GM18526 (cell line): Measurements from ENCODE around the gene KDM6B.

Experiments used
- POLR2A ChIP-seq: IDR thresholded peaks from 3 replicates; pipeline ENCODE4 v1.6.1; 2011; ENCODE audit not compliant: insufficient read length; ENCODE audit errors: extremely low read depth

KDM6B gene, protein sequence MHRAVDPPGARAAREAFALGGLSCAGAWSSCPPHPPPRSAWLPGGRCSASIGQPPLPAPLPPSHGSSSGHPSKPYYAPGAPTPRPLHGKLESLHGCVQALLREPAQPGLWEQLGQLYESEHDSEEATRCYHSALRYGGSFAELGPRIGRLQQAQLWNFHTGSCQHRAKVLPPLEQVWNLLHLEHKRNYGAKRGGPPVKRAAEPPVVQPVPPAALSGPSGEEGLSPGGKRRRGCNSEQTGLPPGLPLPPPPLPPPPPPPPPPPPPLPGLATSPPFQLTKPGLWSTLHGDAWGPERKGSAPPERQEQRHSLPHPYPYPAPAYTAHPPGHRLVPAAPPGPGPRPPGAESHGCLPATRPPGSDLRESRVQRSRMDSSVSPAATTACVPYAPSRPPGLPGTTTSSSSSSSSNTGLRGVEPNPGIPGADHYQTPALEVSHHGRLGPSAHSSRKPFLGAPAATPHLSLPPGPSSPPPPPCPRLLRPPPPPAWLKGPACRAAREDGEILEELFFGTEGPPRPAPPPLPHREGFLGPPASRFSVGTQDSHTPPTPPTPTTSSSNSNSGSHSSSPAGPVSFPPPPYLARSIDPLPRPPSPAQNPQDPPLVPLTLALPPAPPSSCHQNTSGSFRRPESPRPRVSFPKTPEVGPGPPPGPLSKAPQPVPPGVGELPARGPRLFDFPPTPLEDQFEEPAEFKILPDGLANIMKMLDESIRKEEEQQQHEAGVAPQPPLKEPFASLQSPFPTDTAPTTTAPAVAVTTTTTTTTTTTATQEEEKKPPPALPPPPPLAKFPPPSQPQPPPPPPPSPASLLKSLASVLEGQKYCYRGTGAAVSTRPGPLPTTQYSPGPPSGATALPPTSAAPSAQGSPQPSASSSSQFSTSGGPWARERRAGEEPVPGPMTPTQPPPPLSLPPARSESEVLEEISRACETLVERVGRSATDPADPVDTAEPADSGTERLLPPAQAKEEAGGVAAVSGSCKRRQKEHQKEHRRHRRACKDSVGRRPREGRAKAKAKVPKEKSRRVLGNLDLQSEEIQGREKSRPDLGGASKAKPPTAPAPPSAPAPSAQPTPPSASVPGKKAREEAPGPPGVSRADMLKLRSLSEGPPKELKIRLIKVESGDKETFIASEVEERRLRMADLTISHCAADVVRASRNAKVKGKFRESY (N-terminal part only)

DNA sequence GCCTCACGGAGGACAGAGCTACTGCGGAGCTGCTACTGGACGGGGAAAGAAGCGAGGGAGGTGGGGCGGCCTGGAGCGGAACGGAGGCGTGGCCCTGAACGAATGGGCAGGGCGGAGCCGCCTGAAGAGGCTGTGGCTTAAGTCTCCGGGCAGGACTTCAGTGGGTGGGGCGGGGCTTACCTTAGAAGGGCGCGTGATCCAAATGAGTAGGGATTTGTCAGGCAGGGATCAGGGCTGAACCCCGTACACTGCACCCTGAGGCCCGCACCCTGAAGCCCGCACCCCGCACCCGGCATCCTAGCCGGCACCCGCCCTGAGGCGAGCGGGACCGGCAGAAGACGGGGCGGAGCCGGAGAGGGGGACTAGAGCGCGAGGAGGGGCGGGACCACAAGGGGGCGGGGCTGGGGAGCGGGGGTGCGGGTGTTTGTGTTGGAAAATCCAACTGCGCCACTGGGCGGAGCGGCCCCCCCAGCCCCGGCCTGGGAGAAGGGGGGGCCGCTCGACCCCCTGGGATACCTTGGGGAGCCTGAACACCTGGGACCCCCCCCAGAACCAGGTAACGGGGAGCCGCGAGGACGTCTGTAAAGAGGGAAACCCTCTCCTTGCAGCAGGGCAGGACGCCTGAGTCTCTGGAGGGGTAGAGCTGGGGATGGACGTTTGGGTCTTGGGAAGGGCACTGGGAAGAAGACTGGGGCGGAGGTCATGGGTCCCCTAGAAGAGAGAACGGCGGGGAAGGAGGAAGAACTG is at the start of gene KDM6B:
TSS of gene KDM6B (plus strand) at position 423 of the 747 bp plus-strand sequence. CDS start 11,338 bp downstream, outside the sequence.
- no peak for TF ChIP-seq POLR2A

DNA sequence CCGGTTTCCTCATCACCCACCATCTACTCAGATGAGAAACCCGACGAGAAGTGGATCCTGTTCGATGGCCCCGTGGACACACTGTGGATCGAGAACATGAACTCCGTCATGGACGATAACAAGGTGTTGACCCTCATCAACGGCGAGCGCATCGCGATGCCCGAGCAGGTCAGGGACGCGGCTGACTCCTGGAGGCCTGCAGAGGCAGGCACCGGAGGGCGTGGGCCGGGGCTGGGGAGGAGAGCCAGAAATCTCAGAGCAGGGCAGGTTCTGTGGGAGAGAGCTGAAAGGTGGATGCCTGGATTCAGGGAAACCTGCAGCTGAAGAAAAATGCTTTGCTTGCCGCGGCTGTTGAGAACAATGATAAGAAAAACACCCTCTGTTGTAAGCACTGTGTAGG is 47.2 kb upstream of the KDM6B start:
- TF ChIP-seq POLR2A = no peak

DNA sequence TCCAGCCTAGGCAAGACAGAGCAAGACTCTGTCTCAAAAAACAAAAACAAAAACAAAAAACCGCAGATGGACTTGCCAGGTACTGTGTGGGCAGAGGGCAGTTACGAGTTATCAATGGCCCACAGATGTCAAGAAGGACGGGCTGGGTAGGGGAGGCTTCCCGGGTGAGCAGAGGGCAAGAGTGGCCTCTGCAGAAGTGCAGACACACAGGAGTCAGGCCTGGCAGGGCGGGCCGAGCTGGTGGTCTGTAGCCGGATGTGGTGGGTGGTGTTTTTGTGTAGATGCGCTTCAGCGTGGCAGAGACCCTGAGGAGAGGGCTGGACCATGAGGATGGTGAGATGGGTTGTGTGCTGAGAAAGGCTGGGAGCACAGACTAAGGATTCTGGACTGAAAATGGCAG is 44.9 kb upstream of the KDM6B start:
- TF ChIP-seq POLR2A = no peak

DNA sequence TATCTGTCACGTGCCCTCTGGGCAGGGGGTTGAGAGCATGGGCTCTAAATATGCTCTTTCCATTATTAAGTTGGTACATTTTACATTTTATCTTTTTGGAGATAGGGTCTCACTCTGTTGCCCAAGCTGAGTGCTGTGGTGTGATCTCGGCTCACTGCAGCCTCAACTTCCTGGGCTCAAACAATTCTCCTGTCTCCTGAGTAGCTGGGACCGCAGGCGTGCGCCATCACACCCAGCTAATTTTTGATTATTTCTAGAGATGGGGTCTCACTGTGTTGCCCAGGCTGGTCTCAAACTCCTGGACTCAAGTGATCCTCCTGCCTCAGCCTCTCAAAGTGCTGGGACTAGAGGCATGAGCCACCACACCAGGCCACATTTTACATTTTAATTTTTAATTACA is 43.9 kb upstream of the KDM6B start:
- no peak for TF ChIP-seq POLR2A

DNA sequence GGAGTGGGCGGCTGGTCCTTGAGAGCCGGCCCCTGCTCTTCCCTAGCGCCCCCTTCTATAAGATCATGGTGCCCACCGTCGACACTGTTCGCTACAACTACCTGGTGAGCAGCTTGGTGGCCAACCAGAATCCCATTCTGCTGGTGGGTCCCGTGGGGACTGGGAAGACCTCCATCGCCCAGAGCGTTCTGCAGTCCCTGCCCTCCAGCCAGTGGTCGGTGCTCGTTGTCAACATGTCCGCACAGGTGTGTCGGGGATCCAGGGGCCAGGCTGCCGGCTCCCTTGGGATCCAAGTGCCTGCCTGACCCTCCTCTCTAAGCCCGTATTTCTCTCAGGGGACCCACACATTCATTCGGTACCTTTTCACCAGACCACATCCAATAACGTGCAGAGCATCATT is 41.4 kb upstream of the KDM6B start:
- TF ChIP-seq POLR2A = no peak

DNA sequence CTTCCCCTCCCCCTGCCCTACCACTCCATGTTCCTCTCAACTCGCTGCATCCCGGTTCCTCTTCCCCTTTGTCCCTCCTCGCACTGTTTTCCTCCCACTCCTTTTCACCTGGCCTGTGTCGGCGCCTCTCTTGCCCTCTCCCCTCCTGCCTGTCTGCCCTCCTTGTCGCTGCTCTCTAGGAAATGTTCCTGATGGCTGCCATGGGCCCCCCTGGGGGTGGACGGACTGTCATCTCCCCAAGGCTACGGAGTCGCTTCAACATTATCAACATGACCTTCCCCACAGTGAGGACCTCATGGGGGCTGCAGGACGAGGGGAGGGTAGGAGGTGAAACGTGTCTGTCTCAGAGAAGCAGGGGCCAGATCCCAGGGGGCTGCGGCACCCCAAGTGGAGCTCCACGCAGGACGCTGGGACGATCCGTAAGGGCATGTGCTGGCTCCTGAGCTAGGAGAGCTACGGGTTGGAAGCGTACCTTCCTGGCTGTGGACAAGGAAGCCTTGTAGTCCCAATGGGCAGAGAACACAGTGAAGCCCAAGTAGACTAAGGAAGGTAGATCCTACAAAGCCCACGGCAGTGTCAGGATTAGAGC is 39.8 kb upstream of the KDM6B start:
- TF ChIP-seq POLR2A = no peak

DNA sequence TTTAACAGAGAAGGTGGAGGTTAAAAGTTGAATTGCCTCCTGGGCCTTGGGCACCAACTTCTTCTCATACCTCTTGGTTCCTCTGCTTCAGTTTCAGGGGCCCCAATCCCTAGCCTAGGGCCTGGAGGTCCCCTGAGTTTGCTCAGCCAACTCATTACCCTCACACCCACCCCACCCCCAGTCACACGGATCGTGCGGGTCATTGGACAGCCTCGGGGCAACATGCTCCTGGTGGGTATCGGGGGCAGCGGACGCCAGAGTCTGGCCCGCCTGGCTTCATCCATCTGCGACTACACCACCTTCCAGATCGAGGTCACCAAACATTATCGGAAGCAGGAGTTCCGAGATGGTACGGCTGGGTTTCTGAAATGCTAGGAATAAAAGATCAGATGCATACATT is 36.0 kb upstream of the KDM6B start:
- TF ChIP-seq POLR2A = no peak

DNA sequence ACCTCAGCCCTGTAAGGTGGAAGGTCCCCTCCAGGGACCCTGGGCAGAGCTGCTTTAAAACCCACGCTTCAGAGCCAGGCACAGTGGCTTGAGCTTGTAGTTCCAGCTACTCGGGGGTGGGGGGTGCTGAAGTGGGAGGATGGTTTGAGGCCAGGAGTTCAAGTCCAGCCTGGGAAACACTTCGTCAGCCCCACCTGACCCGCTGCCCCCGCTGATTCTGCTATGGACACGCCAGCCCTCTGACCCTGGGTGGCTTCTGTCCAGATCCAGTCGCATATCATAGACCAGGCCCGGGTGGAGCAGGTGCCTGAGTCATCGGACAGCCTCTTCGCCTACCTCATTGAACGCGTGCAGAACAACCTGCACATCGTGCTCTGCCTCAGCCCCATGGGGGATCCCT is 35.2 kb upstream of the KDM6B start:
- TF ChIP-seq POLR2A = no peak

DNA sequence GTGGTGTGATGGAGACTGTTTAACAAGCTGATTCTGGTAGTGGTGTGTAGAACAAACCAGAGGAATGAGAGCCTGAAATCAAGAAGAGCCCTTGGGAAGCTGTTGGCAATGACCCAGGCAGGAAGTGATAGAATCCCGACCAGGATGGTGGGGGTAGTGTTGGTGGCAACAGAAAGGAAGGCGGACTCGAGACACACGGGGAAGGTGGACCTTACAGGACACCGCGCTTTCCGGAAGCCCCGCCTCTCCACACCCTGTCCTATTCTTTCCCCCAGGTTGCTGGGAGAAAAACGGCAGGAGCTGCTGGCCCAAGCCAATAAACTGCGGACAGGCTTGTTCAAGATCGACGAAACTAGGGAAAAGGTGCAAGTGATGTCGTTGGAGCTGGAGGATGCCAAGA is 30.0 kb upstream of the KDM6B start:
- no peak for TF ChIP-seq POLR2A

DNA sequence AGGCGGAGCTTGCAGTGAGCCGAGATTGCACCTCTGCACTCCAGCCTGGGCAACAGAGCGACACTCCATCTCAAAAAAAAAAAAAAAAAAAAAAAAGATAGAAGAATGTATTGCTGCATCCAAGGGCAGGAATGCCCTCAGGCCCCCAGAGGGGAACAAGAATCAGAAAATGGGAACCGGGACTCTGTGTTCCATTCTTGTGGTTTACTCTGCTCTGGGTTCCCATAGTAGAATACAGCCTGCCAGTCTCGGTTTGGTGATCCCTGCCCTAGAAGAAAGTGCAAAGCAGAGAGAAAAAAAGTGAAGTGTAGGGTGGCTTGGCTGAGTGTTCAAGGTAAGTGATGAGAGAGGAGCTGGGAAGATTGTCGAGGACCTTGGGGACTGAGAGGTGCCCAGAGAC is 27.4 kb upstream of the KDM6B start:
- no peak for TF ChIP-seq POLR2A

DNA sequence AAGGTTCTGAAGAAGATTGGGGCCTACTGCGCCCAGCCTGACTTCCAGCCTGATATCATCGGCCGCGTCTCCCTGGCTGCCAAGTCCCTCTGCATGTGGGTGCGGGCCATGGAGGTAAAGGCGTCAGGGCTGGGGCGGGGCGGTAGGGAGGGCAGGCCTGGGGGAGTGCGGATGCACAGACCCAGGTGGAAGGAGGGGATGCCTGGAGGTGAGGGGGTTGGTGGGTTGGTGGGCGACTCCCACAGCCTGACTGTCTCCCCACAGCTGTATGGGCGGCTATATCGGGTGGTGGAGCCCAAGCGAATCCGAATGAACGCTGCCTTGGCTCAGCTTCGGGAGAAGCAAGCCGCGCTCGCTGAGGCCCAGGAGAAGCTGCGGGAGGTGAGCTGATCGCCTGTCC is 26.8 kb upstream of the KDM6B start:
- TF ChIP-seq POLR2A = no peak

DNA sequence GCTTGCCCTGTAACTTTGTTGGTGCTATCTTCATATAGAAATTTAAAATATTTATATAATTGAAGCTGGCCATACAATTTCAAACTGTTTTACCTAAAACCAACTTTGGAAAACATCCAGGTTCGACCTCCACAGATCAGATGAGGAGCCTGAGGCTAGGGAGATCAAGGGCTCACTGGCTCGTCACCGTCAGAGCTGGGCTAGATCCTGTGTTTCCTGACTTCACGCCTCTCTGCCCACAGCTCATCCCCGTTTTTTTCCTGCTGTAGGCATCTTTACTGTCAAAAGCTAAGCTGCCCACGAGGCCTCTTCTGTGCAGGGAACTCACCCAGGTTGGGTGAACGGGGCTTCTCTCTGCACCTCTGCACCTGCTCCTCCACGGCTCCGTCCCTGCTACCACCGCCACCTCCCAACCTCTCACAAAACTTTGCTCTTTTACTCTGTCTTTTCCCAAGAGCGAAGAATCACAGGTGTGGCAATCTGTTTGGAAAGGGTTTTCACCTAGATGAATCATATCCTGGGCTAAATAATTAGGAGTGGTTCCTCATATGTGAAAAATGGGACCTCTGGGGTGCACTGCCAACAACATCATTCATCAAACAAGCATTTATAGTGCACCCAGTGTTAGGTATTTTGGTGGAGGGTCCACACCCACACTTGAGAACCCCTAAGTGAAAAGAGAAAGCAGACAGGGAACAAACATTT is 24.8 kb upstream of the KDM6B start:
- TF ChIP-seq POLR2A = no peak

DNA sequence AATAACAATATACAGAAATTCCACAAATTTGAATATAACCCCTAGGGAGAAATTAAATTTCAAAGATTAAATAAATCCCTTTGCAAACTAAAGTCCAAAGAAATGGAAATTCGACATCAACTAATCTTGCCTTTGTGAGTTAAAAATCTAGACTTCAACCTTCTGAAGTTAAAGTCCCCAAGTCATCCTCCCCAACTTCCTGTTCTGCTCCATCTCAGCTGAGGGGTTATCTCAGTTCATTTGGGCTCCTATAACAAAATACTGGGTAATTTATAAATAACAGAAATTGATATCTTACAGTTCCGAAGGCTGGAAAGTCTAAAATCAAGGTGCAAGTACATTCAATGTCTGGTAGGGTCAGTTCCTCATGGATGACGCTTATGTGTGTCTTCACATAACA is 22.8 kb upstream of the KDM6B start:
- no peak for TF ChIP-seq POLR2A

DNA sequence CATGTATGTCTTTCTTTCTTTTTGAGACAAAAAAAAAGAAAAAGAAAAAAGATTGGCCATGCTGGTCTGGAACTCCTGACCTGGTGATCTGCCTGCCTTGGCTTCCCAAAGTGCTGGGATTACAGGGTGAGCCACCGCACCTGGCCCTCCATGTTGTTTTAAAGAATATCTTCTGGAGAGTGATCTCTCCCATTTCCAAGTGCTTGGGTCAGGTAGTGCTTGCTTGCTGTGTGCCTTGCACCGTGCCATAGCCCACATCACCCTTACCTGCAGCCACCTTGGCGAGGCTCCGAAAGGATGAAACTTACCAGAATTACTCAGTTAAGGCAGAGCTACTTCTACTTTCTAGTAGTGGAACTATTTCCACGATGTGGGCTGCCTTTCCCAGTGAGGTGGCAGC is 19.0 kb upstream of the KDM6B start:
- TF ChIP-seq POLR2A = no peak
